ENCODE results near the gene DUS4L. TPM values are rescaled to one million over a fixed set of nuclear protein-coding genes. Genes with fewer than 3 reads are reported as not detected.

Gene DUS4L
- total and polyA plus RNA-seq, 2 donors (not counting 3 experiments of a cell fraction or from before 2014, with no cell fraction given) = 2.5 to 9.6 TPM

DNA sequence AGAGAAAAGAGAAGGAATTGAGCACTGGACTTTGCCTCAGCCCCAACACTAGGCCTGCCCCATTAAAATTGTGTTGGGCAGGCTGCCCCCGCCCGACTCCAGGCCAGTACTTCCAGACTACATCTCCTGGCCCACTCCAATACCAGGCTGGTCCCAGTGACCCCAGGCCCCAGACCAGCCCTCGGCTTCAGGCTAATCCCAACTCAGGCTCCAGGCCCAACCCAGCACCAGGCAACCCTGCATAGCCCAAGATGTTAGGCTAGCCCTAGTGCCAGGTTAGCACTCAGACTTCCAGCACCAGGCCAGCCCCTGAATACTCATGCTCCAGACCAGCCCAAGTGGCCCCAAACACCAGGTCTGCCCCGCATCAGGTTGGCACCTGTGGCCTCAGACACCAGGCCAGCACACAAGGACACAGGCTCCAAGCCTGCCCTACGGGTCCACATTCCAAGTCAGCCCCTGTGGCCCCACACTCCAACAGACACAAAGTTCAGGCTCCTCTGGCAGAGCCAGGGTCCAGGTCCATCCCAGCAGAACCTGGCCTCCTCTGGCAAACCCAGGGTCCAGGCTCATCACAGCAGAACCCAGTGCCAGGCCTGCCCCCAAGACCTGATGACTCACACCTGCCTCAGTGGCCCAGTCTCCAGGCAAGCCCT lies 20.3 kb upstream of the DUS4L start:
- Histone ChIP-seq H2AFZ (ENCODE audit: low read depth, low read length) (no peak overlapping the region), H3K27me3 (ENCODE audit: control insufficient read depth in 2 of 2, insufficient read depth in 2 of 2, low read length in 2 of 2) (no peaks in the 10 kb centered on the region), H3K36me3 (ENCODE audit: control insufficient read depth in 2 of 2, extremely low read depth in 1 of 2, insufficient read depth in 2 of 2, low read length in 2 of 2) (peaks cover 3 to 4% of the 10 kb centered on the region in 2 experiments), H3K4me2 (ENCODE audit: insufficient read depth, low read length) (no peak overlapping the region), H3K9ac (replicated peaks; ENCODE audit: extremely low read depth, insufficient read depth, low read length) (no peak overlapping the region), H3K9me3 (replicated peaks; ENCODE audit: control insufficient read depth, insufficient read depth, low read length) (no peaks in the 10 kb centered on the region), H4K20me1 (replicated peaks; ENCODE audit: control insufficient read depth, extremely low read depth, insufficient read depth, low read length) (no peaks in the 10 kb centered on the region), H3K4me3 (replicated peaks in 1 of 3; ENCODE audit: insufficient read depth in 1 of 3, low read depth in 1 of 3, low read length in 3 of 3) (no peak overlapping the region), H3K79me2 (ENCODE audit: control insufficient read depth, insufficient read depth, low read length) (peaks cover 14% of the 10 kb centered on the region), H3K27ac (ENCODE audit: insufficient read depth, low read depth, low read length) (no peak overlapping the region), H3K4me1 (ENCODE audit: control insufficient read depth, extremely low read depth, insufficient read depth, low read length) (no peaks in the 10 kb centered on the region), H3K9me1 (replicated peaks; ENCODE audit: control insufficient read depth, extremely low read depth, insufficient read depth, low read length) (no peaks in the 10 kb centered on the region)
- DNase-seq (ENCODE audit: low read depth, low spot score) (no peak), FAIRE-seq (no peak)
- no peak for TF ChIP-seq CTCF (IDR thresholded peaks at IDR 0.05; ENCODE audit: extremely low read depth in 1 of 2, insufficient read depth in 1 of 2, low read depth in 1 of 2, low read length in 2 of 2)
- no peak for TF ChIP-seq POLR2AphosphoS5 (IDR thresholded peaks at IDR 0.05; ENCODE audit: insufficient read depth, low read depth, low read length)
- TF ChIP-seq POLR2A (IDR thresholded peaks at IDR 0.05; ENCODE audit: low read depth, low read length) = no peak
- TF ChIP-seq JUN (IDR thresholded peaks at IDR 0.05; ENCODE audit: borderline replicate concordance, insufficient read depth, insufficient read length, low read depth) = no peak
- no peak for TF ChIP-seq MAX (IDR thresholded peaks at IDR 0.05; ENCODE audit: insufficient read depth, insufficient read length)
- no peak for TF ChIP-seq MYC (IDR thresholded peaks at IDR 0.05; ENCODE audit: low read depth, low read length)
- TF ChIP-seq GATA2 (IDR thresholded peaks at IDR 0.05; ENCODE audit: insufficient read depth, insufficient read length, low read depth, low read length) = no peak
- TF ChIP-seq FOS (IDR thresholded peaks at IDR 0.05; ENCODE audit: borderline replicate concordance, insufficient read depth, low read length) = no peak
- TF ChIP-seq EZH2 (IDR thresholded peaks at IDR 0.05; ENCODE audit: borderline replicate concordance, low read depth, low read length, severe bottlenecking) = no peak
- CTCF ChIA-PET = no interaction called here
- POLR2A ChIA-PET = no interaction called here
- dilution Hi-C loops (cut with MboI; ENCODE audit: extremely low pct_ligation_motif_present, low sequenced_read_pairs) = no loop called here
- BruUV-seq (replicated peaks) = no TSS peak
- intact Hi-C loops (cut with micrococcal nuclease) = no loop called here

Data from endothelial cell of umbilical vein (primary cell).